Activated CD8-positive, alpha-beta memory T cell treated with anti-CD3 and anti-CD28 coated beads, Interleukin-2, amount 50 U/mL, for 24 hours (primary cell): Measurements from ENCODE around the gene GPR32.
"Not testable (repeated sequence)": the region's sequence is repeated elsewhere in the genome, so short reads cannot be mapped to it uniquely, and the experiment has no call there.

Experiments used
- DNase-seq: peaks from one replicate; pipeline ENCODE4 v3.0.0-alpha.2; 2020; ENCODE audit errors: extremely low read depth

The GPR32 gene

DNA sequence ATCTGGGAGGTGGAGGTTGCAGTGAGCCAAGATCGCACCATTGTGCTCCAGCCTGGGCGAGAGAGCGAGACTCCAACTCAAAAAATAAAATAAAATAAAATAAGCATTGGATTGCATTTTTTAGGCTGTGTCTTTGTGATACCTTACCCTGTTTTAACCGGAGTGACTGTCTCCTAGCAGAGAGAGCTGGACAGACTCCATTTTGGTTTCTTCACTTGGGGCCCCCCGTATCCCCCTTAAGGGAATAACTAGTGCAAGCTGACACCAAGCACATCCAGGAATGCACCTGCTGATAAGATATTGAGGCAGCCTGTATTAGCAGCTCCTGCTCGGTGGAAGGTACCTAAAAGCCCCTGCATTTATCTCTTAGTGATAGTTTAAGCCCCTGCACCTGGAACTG lies 20.8 kb upstream of the GPR32 start:
- no peak for DNase-seq

DNA sequence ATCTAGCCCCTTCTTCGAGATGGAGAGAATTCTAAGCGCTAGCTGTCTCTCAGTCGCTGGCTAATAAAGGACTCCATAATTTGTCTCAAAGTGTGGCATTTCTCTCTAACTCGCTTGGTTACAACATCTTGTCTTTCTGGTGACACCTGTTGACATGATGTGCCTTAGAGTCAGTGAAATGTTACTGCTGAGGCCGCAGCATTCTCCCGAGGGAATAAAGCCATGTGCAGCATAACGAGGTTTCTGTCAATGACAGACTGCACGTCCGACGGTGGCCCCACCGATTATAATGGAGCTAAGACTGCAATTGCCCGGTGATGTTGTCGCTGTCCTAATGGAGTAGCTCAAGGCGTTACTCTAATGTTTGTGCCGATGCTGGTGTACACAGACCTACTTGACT lies 20.3 kb upstream of the GPR32 start:
- DNase-seq: no peak

DNA sequence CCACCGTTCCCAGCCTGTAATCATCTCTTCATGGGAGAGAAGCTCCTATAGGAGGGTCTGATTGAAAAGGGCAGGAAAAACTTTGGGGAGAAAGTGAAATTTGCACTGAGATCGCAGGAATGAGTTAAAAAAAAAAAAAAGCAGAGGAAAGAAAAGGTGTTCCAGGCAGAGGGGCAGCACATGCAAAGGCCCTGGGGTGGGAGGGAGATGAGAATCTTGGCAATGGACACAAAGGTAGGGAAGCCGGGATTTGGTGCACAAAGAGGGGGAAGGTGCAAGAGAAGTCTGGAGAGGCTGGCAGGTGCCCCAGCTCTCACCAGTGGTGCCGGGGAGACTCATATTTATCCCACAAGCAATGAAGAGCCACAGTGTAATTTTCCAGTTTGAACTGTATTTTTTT lies 16.4 kb upstream of the GPR32 start:
- DNase-seq: no peak

DNA sequence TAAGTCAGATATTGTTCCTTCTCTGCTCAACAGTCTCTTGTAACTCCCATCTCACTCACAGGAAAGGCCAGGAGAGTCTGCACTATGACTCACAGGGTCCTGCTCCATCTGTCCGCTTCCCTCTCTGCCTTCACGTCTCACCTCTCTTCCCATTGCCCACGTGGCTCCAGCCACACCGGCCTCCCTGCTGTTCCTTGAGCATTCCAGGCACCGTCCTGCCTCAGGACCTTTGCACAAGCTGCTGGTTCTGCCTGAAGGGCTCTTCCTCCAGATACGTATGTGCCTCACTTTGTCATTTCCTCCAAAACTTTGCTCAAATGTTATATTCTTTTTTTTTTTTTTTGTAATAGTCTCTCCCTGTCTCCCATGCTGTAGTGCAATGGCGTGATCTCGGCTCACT lies 14.0 kb upstream of the GPR32 start:
- not testable (repeated sequence) for DNase-seq

DNA sequence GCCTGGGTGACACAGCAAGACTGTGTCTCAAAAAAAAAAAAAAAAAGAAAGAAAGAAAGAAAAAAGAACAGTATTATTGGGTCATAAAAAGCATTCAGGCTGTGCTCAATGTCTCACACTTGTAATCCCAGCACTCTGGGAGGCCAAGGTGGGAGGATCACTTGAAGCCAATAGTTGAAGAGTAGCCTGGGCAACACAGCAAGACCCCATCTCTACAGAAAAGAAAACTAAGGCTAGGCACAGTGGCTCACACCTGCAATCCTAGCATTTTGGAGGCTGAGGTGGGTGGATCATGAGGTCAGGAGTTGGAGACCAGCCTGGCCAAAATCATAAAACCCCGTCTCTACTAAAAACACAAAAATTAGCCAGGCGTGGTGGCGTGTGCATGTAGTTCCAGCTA lies 12.6 kb upstream of the GPR32 start:
- DNase-seq: not testable (repeated sequence)

DNA sequence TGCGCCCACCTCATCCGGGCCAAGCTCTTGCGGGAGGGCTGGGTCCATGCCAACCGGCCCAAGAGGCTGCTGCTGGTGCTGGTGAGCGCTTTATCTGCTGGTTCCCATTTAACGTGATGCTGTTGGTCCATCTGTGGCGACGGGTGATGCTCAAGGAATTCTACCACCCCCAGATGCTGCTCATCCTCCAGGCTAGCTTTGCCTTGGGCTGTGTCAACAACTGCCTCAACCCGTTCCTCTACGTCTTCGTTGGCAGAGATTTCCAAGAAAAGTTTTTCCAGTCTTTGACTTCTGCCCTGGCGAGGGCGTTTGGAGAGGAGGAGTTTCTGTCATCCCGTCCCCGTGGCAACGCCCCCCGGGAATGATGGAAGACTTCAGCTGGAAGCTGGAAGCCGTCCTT lies 11.2 kb upstream of the GPR32 start:
- not testable (repeated sequence) for DNase-seq

DNA sequence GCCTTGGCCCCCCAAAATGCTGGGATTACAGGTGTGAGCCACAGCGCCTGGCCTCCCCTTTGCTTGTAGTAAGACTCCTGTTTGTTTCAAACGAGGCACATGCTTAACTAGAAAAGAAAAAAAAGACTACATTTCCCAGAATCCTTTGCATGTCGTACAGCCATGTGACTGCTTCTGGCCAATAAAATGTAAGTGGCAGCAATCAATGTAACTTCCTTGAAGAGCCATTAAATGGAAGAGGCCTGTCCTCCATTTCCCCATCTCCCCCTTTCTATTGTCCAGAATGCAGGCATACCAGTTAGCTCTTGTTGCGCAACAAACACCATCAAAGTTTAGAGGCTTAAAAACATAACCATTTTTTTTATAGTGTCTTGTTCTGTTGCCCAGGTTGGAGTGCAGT lies 10.4 kb upstream of the GPR32 start:
- no peak for DNase-seq

DNA sequence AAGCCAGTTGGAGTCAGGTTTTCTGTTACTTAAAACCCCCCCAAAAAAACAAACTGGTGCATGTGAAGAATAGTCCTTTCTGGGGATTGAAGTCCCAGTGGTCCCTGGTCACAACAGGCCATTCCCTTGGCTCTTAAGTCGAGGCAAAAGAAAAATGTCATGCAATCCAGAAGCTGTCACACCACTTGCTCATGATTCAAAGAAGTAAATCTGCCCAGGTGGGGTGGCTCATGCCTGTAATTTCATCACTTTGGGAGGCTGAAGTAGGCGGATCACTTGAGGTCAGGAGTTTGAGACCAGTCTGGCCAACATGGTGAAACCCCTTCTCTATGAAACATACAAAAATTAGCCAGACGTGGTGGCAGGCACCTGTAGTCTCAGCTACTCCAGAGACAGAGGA lies 8.8 kb upstream of the GPR32 start:
- not testable (repeated sequence) for DNase-seq

DNA sequence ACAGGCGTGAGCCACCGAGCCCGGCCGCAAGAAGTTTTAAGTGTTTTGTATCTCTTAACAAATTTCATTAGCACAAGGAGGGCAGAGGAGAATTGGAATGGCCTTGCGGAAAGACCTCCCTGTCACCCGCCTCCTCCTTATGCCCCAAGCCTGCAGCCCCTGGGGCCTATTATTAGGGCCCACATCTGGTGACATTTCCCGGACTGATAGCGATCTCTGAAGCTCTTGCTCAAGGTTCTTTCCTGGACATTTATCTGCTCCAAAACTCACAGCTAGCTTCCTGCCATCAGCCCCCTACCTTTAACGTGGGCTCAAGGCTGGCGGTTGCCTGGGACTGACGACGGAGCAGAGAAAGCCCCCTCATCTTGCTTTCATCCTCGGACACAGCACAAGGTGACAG lies 6.7 kb upstream of the GPR32 start:
- not testable (repeated sequence) for DNase-seq

DNA sequence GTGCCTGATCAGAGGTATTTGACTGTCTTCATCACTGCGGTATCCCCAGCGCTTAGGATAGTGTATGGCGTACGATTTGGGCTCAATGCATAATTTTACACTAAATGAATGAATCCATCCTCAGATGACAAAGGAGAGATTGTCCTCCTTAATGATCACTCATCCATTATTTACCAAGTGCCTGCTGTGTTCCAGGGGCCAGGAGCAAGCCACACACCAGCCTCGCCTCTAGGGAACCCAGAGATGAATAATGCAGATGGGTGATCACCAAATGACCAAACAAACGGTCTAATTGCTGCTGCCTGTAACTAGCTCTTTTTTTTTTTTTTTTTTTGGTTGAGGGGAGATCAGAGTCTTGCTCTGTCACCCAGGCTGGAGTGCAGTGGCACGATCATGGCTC lies 5.9 kb upstream of the GPR32 start:
- no peak for DNase-seq

DNA sequence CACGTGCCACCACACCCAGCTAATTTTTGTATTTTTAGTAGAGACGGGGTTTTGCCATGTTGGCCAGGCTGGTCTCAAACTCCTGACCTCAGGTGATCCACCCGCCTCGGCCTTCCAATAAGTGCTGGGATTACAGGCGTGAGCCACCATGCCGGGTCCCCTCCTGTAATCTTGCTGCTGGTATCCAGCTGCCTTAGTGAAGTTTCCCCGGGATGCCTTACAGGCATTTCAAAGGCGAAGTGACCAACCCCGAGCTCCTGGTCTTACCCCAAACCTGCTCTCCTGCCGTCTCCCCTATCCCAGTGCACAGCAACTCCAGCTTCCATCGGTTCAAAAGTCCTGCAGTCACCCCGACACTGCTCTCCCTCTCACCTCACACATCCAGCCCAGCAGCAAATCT lies 3.5 kb upstream of the GPR32 start:
- DNase-seq: not testable (repeated sequence)

DNA sequence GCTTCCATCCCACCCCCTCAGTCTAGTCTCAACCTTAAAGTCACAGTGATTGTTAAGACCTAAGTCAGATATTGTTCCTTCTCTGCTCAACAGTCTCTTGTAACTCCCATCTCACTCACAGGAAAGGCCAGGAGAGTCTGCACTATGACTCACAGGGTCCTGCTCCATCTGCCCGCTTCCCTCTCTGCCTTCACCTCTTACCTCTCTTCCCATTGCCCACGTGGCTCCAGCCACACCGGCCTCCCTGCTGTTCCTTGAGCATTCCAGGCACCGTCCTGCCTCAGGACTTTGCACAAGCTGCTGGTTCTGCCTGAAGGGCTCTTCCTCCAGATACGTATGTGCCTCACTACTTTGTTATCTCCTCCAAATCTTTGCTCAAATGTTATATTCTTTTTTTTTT lies 3.0 kb upstream of the GPR32 start:
- DNase-seq: not testable (repeated sequence)

DNA sequence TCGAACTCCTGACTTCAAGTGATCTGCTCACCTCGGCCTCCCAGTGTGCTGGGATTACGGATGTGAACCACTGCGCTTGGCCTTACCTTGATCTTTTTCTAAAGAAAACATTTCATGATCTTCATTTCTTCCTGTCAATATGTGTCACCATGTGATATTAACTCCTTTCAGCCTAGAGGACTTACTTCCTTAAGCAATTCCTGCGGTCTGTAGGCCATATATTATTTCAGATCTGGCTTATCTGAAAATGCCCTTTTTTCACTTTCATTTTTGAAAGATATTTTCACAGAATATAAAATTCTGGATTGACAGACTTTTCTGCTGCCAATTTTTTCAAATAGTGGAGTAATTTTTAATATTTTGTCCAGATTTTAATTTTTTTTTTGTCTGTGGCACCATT lies 2.0 kb upstream of the GPR32 start:
- DNase-seq: no peak

DNA sequence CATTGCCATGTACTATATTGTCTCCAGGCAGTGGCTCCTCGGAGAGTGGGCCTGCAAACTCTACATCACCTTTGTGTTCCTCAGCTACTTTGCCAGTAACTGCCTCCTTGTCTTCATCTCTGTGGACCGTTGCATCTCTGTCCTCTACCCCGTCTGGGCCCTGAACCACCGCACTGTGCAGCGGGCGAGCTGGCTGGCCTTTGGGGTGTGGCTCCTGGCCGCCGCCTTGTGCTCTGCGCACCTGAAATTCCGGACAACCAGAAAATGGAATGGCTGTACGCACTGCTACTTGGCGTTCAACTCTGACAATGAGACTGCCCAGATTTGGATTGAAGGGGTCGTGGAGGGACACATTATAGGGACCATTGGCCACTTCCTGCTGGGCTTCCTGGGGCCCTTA lies 624 bp downstream of the GPR32 start:
- DNase-seq: no peak

DNA sequence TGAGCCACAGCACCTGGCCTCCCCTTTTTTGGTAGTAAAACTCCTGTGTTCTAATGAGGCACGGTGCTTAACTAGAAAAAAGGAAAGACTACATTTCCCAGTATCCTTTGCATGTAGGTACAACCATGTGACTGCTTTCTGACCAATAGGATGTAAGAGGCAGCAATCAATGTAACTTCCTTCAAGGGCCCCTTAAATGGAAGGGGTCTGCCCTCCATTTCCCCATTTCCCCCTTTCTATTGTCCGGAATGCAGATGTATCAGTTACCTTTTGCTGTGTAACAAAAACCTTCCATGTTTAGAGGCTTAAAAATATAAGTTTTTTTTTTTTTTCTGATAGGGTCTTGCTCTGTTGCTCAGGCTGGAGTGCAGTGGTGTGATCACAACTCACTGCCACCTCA lies 2.2 kb downstream of the GPR32 start:
- DNase-seq: no peak

DNA sequence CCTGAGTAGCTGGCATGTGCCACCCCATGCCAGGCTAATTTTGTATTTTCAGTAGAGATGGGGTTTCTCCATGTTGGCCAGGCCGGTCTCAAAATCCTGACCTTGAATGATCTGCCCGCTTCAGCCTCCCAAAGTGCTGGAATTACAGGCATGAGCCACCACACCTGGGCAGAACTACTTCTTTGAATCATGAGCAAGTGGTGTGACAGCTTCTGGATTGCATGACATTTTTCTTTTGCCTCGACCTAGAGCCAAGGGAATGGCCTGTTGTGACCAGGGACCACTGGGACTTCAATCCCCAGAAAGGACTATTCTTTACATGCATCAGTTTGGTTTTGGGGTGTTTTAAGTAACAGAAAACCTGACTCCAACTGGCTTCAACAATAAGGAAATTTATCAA lies 2.6 kb downstream of the GPR32 start:
- not testable (repeated sequence) for DNase-seq

DNA sequence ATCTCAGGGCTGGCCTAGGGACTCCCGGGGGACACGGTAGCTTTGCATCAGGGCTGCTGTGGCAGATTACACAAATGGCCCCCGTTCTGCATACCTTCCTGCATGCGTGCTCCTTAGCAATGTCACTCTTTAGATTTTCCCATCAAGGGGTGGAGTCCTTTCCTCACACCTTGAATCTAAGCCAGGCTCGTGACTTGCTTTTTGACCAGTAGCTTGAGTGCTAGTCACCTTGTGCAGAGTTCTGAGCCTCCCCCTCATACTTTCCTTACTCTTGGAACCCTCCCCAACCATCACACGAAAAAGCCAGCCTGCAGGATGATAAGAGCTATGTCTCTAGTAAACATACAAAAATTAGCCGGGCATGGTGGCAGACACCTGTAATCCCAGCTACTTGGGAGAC lies 3.2 kb downstream of the GPR32 start:
- DNase-seq: not testable (repeated sequence)

DNA sequence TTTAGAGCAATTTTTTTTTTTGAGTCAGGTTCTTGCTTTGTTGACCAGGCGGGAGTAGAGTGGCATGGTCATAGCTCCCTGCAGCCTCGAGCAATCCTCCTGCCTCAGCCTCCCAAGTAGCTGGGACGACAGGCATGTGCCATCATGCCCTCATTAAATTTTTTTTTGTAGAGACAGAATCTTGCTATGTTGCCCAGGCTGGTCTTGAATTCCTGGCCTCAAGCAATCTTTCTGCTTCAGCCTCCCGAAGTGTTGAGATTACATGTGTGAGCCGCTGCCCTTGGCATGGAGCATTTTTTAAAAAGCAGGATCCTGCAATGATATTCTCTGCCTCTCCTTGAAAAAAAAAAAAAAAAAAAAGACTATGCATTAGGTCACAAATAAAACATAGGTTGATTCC lies 5.9 kb downstream of the GPR32 start:
- no peak for DNase-seq

DNA sequence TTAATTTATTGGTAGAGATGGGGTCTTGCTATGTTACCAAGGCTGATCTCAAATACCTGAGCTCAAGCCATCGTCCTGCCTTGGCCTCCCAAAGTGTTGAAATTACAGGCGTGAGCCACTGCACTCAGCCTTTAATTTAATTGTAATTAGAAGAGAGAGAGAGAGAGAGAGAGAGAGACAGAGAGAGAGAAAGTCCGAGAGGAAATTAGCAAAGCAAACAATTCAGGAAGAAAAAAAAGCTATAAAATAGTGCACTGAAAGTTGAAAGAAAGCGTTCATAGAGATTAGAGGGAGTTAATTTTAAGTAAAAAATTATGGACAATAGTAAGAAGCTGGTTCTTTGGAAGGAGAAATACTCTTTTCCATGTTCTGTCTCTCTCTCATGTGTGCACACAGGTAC lies 7.0 kb downstream of the GPR32 start:
- DNase-seq: no peak

DNA sequence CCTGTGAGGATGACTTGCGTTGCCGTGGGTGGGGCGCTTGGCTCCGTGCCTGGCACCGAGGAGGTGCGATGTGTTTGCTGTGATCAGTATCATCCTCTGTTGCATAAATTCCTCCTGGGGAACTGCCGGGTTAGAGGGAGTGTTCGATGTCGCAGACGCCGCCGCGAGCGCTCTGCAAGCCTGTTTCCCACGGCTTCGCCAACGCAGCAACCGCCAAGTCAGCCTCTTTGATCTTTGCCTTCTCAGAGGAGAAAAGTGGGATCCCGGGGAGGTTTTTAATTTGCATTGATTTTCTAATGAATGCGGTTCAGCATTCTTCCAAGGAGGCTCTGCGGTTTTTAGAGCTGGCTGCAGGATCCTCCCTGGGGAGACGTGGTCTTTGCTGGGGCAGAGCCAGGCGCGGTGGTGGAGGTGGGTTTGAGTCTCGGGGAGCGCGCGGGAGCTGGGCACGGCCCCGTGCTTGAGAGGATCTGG lies 7.6 kb downstream of the GPR32 start:
- no peak for DNase-seq

DNA sequence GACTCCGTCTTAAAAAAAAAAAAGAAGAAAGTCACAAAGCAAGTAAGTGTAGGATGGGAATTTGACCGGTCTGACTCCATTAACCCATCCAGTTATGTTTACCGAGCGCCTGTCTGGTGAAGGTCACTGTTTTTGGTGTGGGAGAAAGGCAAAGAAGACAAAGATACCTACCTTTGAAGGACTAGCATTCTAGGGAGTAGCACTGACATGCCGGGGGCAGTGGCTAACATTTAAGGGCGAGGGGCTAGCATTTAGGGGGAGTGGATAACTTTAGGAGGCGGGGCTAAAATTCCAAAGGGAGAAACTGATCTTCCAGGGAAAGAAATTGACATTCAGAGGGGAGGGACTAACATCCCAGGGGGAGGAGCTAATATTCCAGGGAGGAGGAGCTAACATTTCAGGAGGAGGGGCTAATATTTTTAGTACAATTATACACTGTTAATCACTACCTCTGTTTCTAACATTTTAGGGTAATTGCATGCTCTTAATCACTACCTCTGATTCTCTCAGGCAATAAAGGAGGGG lies 8.7 kb downstream of the GPR32 start:
- DNase-seq: no peak

DNA sequence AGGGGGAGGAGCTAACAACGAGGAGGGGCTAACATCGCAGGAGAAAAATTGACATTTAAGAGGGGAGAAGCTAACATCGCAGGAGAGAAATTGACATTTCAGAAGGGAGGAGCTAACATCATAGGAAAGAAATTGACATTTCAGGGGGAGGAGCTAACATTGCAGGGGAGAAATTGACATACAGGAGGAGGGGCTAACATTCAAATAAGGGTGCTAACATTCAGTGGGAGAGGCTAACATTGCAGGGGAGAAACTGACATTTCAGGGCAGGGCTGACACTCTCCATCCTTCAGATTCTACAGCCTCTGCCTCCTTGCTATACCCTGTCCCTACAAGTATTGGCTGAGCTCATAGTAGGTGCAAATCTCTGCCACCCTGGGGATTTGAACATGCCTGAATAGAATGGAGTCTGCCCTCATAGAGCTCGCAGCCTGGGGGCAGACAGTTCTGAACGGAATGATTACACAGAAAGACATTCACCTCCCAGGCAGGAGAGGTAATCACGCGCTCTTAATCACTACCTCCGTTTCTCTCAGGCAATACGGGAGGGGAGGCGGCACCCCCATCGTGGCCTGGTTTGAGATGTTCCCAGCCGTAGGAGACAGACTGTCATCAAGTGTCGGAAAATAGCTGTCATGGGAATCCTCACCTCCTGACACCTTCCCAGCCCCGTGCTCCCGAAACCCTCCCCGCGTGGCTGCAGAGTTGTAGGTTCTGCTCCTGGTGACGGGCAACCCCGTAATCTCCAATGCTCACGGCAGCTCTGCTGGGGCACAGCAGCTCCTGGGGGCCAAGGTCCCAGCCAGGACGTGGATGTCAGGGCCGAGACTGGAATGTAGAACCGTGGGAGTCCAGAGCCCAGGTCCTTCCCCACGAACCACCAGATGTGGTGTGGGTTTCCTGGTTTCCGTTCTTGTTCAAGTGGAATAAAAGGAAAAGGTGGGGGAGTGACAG lies 9.5 kb downstream of the GPR32 start:
- DNase-seq: no peak

DNA sequence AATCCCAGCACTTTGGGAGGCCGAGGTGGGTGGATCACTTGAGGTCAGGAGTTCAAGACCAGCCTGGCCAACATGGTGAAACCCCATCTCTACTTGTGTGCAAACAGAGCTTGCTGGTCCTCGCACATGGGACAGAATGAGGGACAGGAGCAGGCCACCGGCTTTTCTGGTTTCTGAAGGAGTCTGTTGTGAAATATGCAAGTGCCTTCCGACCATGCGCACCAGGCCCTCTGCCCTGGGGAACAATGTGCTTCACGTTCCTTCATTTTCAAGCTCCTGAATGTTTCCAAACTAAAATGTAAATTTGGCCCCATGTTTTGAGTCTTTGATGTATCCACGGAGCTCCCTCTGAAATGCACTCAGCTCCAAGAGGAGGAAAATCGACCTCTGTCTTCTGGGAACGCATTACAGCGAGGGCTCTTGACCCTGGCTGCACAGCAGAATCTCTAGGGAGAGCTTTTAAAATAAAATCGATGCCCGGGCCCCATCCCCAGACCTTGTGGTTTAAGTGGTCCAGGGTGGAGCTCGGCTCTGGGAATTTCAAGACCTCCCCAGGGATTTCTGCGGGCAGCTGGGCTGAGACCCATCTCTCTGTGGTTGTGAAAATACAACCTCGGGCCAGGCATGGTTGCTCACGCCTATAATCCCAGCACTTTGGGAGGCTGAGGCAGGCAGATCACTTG lies 10.6 kb downstream of the GPR32 start:
- DNase-seq: no peak
